Stimulated activated CD4-positive, alpha-beta T cell treated with anti-CD3 and anti-CD28 coated beads, Interleukin-2, amount 100 ng/mL, for 24 hours (primary cell): ENCODE results near the gene CSRP2.

Source experiments
- DNase-seq, 2 donors: peaks; one replicate each; pipeline ENCODE4 v3.0.0-alpha.2; 2020

Gene CSRP2

DNA sequence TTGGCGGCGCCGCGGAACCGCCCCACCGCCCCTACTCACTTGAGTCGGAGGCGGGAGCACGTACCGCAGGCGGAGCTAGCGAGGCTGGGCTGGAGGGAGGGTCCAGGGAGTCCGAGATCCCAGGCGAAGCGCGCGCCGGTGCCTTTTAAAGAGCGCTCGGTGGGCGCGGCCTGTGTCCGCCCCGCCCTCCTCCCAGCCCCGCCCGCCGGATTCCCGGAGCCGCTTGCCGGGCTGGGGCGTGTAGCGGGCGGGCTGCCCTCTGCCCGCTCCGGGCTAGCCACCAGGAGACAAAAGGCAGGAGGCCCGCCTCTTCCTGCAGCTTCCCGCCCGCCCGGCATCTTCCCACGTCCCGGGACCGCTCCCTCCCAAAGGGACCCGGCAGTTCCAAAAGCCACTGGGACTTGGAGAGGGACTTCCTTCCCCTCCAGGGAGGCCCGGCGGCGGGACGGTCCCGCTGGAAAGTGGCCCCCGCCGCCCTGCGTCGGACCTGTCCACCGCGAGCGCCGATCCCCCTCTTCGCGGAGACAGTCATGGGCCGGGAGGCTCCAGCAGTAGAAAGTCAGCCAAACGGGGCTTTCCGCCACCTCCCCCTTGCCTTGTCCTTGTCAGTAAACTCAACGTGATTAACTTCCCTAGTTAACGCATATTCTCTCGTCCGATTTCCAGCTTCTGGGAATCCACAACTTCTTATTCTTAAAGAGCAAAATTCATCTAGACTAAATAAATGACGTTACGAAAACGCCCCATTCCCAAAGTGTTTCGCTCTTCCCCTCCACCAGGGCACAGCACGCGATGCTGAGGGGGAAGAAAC, at the start of gene CSRP2:
CSRP2 (minus strand) TSS at position 121 of the 811 bp plus-strand sequence. CDS start 12,759 bp downstream, outside the sequence.
- peak; percentile 61 to 84 for DNase-seq

DNA sequence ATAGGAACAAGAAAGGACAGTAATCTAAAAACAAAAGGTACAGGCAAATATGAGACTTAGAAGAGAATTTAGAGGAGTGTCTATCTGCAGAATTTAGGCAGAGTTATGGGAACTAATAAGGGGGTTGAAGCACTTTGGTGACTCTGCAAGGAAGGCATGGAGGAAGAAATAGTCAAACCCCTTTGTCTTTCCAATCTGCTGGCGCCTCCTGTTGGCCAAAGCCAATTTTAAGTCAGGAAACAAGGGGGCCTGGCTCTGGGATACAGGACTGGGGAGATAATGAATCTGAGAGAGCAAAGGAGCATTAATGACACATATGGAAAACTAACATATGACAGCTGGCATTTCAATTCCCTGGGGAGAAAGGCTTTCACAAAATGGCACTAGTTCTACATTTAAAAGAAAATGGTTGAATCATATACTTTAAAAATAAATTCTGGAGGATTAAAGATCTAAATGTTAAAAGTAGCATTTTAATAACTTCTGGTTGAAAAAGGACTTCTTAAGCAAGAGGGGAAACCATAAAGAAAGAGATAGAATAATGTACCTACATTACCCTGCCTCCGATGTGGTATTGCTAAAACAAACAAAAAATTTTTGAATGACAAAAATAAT, 48.5 kb upstream of the CSRP2 start:
- peak; percentile 33 to 55 for DNase-seq

- DNase-seq: no peak
These were observed 46.3 kb upstream of the CSRP2 start for GRCh38 chr12:76925135-76925534.

DNA sequence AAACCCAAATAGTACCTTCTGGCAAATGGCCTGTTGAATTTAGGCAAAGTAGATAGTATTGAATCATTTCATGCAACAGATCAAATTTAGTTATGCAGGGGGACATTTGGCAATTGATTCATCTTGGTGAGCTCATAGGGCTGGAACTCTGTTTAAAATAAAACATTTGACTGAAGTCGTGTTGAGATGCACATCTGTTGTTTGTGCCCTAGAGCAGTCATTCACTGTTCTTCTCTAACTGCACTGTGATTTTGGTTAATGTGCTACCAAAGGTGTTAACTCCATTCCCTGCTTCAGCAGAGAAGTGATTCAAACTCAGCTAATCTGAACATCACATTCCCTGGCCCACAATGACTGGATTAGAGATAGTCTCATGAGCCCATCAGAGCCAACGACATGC, 44.0 kb upstream of the CSRP2 start:
- no peak for DNase-seq

DNA sequence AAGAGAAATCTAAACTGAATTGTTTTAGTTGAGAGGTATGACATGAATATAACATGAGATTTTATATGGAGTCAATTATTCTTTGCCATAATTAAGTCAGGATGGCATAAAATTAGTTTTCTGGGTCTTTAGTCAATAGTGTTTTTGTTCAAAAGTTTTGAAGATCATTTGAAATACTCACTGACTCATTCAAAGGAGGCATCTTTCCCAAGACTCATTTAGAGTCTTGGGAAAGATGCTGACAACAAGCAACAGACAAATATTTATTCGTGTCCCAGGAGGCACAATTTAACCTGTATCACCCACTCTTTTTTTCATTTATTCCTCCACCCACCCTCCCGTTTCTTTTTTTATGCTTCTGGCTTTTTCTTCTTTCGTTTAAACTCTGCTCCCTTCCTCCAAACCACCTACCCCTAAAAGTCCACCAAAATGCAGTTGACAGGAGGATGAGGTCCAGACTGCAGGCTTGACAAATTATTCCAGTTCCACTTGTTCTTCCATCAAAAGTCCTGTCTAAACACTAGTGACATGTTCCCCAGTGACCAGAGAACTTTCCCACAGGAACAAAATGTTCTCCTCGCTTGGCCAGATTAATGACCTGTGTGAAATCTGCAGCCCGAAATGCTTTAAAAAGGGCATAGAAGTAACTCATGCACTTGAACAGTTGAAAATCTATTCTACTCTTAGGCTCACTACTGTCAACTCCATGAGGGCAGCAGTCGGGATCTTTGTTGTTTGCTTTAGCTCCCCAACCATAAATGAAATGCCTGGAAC, 43.3 kb upstream of the CSRP2 start:
- DNase-seq: no peak

- DNase-seq: no peak
These were observed 42.3 kb upstream of the CSRP2 start for GRCh38 chr12:76921100-76921471.

DNA sequence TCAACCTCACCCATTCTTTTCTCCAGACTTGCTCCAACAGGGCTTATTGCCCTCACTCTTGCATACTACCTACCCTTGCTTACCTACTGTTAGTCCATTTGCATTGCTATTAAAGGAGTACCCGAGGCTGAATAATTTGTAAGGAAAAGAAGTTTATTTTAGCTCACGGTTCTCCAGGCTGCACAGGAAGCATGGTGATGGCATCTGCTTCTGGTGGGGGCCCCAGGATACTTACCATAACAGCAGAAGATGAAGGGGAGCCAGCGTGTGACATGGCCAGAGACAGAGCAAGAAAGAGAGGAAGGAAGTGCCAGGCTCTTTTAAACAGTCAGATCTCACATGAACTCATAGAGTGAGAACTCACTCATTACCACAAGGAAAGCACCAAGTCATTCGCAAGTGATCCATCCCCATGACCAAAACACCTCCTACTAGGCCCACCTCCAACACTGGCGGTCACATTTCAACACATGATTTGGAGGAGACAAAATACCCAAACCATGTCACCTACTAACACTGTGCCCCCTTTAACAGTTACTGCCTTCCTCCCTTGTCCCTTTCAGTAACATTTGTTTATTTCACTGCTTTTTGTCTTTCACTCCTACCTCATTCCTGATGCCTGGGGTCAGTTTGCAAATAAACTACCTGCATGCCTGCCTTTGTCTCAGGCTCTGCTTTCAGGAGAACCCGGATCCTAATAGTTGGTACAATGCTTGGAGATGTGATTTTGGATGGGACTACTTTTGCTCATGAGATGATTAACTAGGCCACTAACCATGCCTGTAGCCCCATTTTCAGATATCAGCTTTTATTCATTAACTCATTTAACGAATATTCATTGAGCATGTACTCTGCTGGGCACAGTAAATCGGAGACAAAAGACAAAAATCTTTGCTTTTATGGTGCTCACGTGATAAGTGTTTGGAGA, 41.6 kb upstream of the CSRP2 start:
- DNase-seq: no peak

- DNase-seq: no peak
These were observed 40.8 kb upstream of the CSRP2 start for GRCh38 chr12:76919383-76920171.

GRCh38 chr12:76916170-76916540, 37.3 kb upstream of the CSRP2 start:
- no peak for DNase-seq

DNA sequence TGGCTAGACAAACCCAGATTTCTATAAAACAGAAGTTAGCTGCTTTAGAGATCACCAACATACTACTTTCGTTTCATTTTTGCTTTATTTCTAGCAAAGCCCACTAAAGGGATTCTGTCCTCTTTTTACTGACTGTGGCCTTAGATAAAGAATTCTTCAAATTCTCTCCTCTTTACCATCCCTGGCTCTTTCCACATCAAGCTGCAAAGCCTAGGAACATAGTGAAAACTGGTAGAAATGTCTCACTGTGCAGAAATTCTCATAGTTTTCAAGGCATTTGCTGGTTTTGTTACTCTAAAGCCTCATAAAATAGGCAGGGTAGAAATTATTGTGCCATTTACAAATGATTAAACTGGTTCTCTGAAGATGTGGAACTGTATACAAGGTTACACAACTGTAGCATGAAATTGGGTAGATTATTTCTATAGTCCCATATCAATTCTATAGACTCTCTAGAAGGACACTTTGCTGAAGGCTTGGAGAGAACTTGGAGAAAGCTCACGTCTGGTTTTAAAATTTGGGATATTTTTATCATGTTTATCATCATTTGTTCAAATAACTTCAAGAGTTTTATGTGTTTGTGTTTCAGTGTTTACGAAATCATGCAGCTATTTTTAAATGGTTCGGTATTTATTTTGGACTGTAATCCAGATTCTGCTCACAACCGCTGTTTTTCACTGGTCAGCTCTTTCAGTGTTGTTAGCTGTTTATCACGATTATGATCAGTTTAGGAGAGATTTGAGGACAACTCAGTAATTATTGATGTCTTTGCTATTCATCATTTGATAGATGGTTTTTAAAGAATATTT, 36.7 kb upstream of the CSRP2 start:
- DNase-seq: no peak

DNA sequence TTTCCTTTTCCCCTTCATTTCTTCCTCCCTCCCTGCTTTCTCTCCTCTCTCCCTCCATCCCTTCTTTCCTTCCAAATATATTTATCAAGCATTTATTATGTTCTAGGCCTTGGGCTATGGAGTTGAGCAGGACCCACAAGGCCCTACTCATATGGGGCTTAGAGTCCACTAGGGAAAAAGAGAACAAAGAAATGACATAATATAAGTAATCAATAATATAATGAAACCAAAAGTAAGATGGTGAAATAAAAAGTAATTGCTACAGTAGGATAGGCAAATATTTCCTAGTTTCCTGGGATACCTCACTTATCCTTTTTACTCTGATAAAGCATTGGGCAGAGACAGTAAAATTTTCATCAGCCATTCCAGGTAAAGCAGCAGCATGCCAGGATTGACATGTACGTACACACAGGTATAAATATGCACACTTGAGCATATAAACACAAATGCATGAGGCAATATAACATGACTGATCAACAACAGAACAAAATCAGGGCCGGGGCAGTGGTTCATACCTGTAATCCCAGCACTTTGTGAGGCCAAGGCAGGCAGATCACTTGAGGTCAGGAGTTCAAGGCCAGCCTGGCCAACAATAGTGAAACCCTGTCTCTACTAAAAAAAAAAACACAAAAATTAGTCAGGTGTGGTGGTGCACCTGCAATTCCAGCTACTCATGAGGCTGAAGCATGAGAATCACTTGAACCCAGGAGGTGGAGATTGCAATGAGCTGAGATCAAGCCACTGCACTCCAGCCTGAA, 35.5 kb upstream of the CSRP2 start:
- no peak for DNase-seq

DNA sequence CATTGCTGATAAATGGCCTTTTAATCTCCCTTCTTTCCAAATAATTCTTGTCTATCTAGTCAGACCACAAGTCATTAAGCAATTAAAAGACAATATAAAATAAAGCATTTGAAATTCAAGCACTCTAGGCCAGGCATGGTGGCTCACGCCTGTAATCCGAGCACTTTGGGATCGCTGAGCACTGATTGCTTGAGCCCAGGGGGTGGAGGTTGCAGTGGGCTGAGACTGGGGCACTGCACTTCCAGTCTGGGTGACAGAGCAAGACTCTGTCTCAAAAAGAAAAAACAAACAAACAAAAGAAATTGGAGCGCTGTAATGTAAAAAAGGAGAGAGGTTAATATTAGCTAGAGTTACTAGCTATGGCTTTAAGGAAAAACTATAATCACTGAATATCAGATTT, 30.5 kb upstream of the CSRP2 start:
- no peak for DNase-seq

GRCh38 chr12:76908303-76909017, 29.6 kb upstream of the CSRP2 start:
- no peak for DNase-seq

DNA sequence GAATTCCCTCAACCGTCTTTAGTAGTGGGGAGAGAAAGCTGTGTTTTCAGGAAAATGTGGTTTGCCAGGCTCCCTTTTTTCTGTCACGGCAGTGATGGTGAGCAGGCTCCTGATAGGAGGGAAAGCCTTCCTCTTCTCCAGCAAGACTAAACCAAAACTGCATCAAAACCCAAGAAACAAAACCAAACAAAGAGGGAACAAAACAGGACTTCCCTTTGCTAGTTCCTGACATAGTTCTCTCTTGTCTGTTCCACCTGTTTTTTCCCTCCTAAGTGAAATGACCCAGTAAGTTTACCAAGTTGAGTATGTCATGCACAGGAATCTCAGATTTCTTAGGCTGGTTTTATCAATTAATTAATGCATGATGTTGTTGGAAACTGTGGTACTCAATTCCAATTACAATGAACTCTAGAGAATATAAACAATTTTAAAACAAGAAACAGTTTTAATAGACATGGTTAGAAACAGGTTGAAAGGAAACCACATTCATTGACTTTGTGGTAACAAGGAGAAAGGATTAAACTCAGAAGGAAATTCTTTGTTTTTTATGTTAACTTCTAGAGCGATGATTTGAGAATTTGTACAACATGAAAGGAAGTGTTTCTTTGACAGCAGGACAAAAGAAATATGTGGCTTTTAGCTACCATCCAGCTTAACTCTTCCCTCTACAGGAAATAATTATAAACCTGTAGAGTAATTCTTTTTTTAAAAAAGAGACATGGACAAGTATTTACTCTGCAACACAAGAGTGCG, 23.0 kb upstream of the CSRP2 start:
- DNase-seq: no peak

- DNase-seq: no peak
These were observed 20.7 kb upstream of the CSRP2 start for GRCh38 chr12:76899522-76899921.

DNA sequence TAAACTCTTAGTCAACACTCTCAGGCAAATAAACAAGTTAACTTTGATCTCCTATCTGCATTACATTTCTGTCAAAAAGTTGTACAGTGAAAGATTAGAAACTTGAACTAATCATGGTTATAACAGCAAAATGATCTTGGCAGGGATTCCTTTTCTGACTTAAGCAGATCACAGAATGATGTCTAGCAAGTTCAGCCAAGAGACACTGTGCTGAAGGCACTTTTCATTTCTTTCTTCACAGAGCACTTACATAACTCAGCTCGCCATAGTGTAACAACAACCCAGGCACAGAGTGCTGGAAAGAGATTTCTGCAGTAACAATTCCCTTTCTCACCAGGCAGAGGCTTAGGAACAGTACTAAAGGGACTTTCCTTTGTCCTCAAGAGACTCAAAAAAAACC, 19.6 kb upstream of the CSRP2 start:
- no peak for DNase-seq

GRCh38 chr12:76896274-76896673, 17.5 kb upstream of the CSRP2 start:
- no peak for DNase-seq

GRCh38 chr12:76895796-76896195, 17.0 kb upstream of the CSRP2 start:
- no peak for DNase-seq

DNA sequence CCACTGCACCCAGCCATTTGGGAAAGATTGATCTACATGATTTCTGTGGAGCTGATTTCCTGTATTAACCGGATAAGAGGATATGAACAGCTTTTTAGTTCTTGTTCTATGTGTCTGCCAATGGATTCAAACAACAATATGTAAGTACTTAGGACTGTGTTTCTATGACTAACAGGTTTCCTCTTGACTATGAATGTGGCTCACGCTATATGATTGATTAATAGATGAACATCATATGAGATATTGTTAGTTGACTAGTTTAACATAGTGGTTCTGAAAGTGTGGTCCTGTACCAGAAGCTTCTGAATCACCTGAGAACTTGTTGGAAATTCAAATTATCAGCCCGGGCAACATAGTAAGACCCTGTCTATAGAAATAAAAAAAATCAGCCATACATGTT, 12.8 kb upstream of the CSRP2 start:
- DNase-seq: no peak
